Activated naive CD8-positive, alpha-beta T cell treated with anti-CD3 and anti-CD28 coated beads, Interleukin-2, amount 10 ng/mL, durations not matched to agents 7 days and 5 days (primary cell): Measurements from ENCODE around the gene ZFAND6. TPM values are rescaled to one million over a fixed set of nuclear protein-coding genes. Genes with fewer than 3 reads are reported as not detected.

ENCODE experiments used
- ATAC-seq: fragments of 150-1000 bp; cut with Tn5 transposase; one replicate; pipeline ENCODE4 v1.10.0; 2021; ENCODE audit warnings: low read depth, moderate library complexity
- POLR2A ChIA-PET: fragments of 350-600 bp; sonication (Branson Sonifier 250); formaldehyde crosslinking; loops from one replicate; lab custom pipeline; 2021; ENCODE audit warnings: antibody characterized with exemption; lab: Charles Lee
- DNase-seq: peaks from one replicate; pipeline ENCODE4 v3.0.0; 2021
- H3K27ac Mint-ChIP-seq: one replicate; pipeline ENCODE4 v1.8.0; 2022; ENCODE audit warnings: mild to moderate bottlenecking, mixed read lengths
- H3K27me3 Mint-ChIP-seq: one replicate; pipeline ENCODE4 v1.8.0; 2022; ENCODE audit warnings: mild to moderate bottlenecking, moderate library complexity, mixed read lengths
- H3K36me3 Mint-ChIP-seq: one replicate; pipeline ENCODE4 v1.8.0; 2021; ENCODE audit warnings: mild to moderate bottlenecking, mixed read lengths
- H3K4me1 Mint-ChIP-seq: one replicate; pipeline ENCODE4 v1.8.0; 2021; ENCODE audit warnings: mixed read lengths
- H3K4me3 Mint-ChIP-seq: one replicate; pipeline ENCODE4 v1.8.0; 2022; ENCODE audit warnings: mild to moderate bottlenecking, moderate library complexity, mixed read lengths
- H3K9me3 Mint-ChIP-seq: one replicate; pipeline ENCODE4 v1.8.0; 2021; ENCODE audit warnings: mixed read lengths
- total RNA-seq, 2 experiments: library from RNA; stranded (reverse); gene quantifications; one replicate each; pipeline ENCODE4 v1.2.3, GENCODE V29; 2021

The ZFAND6 gene
- total RNA-seq, 2 experiments from 2014 or later, result 54.9 to 58.3 TPM

DNA sequence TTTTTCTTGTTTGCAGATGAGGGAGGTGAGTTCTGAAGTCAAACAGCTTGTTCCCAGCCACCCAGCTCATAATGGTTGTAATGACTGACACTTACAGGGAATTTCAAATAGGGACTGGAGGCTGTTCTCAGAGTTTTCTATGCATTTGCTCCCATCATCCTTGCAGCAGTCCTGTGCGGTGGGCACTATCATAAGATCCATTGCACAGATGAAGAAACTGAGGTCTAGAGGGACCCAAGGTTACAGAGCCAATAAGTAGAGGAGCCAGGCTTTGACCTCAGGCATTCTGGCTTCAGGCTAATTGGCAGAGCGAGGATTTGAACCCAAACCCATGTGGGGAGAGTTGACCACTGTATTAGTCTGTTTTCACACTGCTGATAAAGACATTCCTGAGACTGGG, 125.7 kb downstream of the ZFAND6 start:
- POLR2A ChIA-PET, result no interaction called here
- DNase-seq (no peak), ATAC-seq (no peak)
- H3K36me3 Mint-ChIP-seq, result peaks cover 57% of the 10 kb centered on the region
- H3K27me3 Mint-ChIP-seq, result no peaks in the 10 kb centered on the region
- no peak overlapping the region for H3K4me3 Mint-ChIP-seq
- H3K27ac Mint-ChIP-seq, result no peak overlapping the region
- H3K9me3 Mint-ChIP-seq, result peaks cover 2% of the 10 kb centered on the region
- peaks cover 2% of the 10 kb centered on the region for H3K4me1 Mint-ChIP-seq

DNA sequence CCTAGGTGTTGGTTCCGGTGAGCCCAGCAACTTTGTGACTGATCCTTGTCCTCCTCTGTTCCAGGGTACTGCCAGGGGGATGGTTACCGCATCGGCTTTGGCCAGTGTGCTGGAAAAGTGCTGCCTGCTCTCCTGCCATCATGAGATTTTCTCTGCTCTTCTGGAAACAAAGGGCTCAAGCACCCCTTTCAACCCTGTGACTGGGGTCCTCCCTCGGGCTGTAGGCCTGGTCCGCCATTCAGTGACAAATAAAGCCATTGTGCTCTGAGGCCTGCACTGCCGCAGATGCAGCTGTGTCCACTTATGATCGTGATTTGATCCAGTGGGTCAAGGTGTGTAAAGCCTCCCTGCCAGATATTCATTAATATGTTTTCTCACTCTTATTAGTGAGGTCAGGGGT, 126.6 kb downstream of the ZFAND6 start:
- H3K4me1 Mint-ChIP-seq, result peaks cover 2% of the 10 kb centered on the region
- no peak overlapping the region for H3K4me3 Mint-ChIP-seq
- H3K36me3 Mint-ChIP-seq, result peaks cover 58% of the 10 kb centered on the region
- ATAC-seq (no peak), DNase-seq (no peak)
- H3K27me3 Mint-ChIP-seq, result no peaks in the 10 kb centered on the region
- no peak overlapping the region for H3K27ac Mint-ChIP-seq
- POLR2A ChIA-PET, result no interaction called here
- peaks cover 2% of the 10 kb centered on the region for H3K9me3 Mint-ChIP-seq

DNA sequence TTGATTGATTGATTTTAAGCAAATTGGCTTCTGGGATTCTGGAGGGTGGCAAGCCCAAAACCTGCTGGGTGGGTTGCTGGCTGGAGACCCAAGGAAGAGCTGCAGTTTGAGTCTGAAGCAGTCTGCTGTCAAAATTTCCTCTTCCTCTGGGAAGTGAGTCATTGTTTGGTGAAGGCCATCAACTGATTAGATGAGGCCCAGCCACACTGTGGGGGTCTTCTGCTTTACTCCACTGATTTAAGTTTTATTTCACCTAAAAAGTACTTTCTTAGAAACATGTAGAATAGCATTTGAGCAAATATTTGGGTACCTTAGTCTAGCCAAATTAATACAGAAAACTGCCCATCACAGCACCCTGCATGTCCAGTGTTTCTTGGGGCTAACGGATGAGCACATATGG, 127.1 kb downstream of the ZFAND6 start:
- Mint-ChIP-seq H3K4me3 (no peak overlapping the region), H3K27ac (no peak overlapping the region), H3K4me1 (peaks cover 2% of the 10 kb centered on the region), H3K9me3 (peaks cover 2% of the 10 kb centered on the region), H3K27me3 (no peaks in the 10 kb centered on the region), H3K36me3 (peaks cover 57% of the 10 kb centered on the region)
- no peak for DNase-seq
- POLR2A ChIA-PET, result interaction anchor here (0.6 kb wide), 1 partner anchor 90 kb away, joined by 5 read pairs; no protein-coding TSS in a partner anchor
- no peak for ATAC-seq

Other genes with a start within 250 kb of the ZFAND6 start
- gene MTHFS, start 162.7 kb upstream of the ZFAND6 start, total RNA-seq, result 10 to 100 TPM; 31.5 to 32.0 TPM
- 10 to 100 TPM; 33.6 to 34.6 TPM for gene BCL2A1, start 88.5 kb upstream of the ZFAND6 start, total RNA-seq
- gene FAH, start 93.3 kb downstream of the ZFAND6 start, total RNA-seq, result 10 to 100 TPM; 32.0 to 34.6 TPM
- gene CTXND1, start 192.5 kb downstream of the ZFAND6 start, total RNA-seq, result not detected